Measurements from ENCODE around the gene ICAM2.

DNA sequence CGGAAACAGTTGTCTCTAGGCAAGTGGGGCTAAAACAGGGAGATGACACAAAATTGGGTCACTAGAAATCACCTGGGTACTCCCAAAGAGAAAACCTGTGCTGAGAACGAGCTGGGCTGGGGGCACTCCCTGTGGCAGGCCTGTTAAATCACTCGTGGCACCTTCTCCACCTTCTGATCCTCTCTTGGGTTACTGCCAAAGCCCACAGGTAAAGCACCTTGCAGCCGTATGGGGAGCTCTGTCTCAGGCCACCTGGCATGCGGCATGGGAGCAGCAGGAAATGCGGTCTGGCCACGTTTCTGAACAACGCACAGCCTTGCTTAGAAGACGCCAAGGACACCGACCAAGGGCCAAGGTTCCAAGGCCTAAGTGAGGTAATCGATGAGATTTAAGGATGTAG lies 21.5 kb upstream of the ICAM2 start:
- TF ChIP-seq ESRRG (CRISPR knock-in tag; IDR thresholded peaks at IDR 0.05) (no peak), OSR1 (CRISPR knock-in tag; IDR thresholded peaks at IDR 0.05) (no peak), TOX (CRISPR knock-in tag; IDR thresholded peaks at IDR 0.05; ENCODE audit: borderline replicate concordance) (no peak), ZNF70 (CRISPR knock-in tag; IDR thresholded peaks at IDR 0.05) (no peak), ZNF8 (CRISPR knock-in tag; IDR thresholded peaks at IDR 0.05) (no peak), RARB (CRISPR knock-in tag; IDR thresholded peaks at IDR 0.05) (no peak), ARNTL (CRISPR knock-in tag; IDR thresholded peaks at IDR 0.05; ENCODE audit: borderline replicate concordance, low read depth) (no peak), PPARA (CRISPR knock-in tag; IDR thresholded peaks at IDR 0.05; ENCODE audit: borderline replicate concordance) (no peak), TCF4 (CRISPR knock-in tag; IDR thresholded peaks at IDR 0.05; ENCODE audit: borderline replicate concordance) (no peak), ZFP3 (CRISPR knock-in tag; IDR thresholded peaks at IDR 0.05) (no peak)
- TF ChIP-seq, protein P1, sequence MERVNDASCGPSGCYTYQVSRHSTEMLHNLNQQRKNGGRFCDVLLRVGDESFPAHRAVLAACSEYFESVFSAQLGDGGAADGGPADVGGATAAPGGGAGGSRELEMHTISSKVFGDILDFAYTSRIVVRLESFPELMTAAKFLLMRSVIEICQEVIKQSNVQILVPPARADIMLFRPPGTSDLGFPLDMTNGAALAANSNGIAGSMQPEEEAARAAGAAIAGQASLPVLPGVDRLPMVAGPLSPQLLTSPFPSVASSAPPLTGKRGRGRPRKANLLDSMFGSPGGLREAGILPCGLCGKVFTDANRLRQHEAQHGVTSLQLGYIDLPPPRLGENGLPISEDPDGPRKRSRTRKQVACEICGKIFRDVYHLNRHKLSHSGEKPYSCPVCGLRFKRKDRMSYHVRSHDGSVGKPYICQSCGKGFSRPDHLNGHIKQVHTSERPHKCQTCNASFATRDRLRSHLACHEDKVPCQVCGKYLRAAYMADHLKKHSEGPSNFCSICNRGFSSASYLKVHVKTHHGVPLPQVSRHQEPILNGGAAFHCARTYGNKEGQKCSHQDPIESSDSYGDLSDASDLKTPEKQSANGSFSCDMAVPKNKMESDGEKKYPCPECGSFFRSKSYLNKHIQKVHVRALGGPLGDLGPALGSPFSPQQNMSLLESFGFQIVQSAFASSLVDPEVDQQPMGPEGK (CRISPR knock-in tag; IDR thresholded peaks at IDR 0.05; ENCODE audit: borderline replicate concordance) = no peak
- TF ChIP-seq, protein P2, sequence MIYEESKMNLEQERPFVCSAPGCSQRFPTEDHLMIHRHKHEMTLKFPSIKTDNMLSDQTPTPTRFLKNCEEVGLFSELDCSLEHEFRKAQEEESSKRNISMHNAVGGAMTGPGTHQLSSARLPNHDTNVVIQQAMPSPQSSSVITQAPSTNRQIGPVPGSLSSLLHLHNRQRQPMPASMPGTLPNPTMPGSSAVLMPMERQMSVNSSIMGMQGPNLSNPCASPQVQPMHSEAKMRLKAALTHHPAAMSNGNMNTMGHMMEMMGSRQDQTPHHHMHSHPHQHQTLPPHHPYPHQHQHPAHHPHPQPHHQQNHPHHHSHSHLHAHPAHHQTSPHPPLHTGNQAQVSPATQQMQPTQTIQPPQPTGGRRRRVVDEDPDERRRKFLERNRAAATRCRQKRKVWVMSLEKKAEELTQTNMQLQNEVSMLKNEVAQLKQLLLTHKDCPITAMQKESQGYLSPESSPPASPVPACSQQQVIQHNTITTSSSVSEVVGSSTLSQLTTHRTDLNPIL (CRISPR knock-in tag; IDR thresholded peaks at IDR 0.05; ENCODE audit: low read depth) = no peak
- TF ChIP-seq, protein P3, sequence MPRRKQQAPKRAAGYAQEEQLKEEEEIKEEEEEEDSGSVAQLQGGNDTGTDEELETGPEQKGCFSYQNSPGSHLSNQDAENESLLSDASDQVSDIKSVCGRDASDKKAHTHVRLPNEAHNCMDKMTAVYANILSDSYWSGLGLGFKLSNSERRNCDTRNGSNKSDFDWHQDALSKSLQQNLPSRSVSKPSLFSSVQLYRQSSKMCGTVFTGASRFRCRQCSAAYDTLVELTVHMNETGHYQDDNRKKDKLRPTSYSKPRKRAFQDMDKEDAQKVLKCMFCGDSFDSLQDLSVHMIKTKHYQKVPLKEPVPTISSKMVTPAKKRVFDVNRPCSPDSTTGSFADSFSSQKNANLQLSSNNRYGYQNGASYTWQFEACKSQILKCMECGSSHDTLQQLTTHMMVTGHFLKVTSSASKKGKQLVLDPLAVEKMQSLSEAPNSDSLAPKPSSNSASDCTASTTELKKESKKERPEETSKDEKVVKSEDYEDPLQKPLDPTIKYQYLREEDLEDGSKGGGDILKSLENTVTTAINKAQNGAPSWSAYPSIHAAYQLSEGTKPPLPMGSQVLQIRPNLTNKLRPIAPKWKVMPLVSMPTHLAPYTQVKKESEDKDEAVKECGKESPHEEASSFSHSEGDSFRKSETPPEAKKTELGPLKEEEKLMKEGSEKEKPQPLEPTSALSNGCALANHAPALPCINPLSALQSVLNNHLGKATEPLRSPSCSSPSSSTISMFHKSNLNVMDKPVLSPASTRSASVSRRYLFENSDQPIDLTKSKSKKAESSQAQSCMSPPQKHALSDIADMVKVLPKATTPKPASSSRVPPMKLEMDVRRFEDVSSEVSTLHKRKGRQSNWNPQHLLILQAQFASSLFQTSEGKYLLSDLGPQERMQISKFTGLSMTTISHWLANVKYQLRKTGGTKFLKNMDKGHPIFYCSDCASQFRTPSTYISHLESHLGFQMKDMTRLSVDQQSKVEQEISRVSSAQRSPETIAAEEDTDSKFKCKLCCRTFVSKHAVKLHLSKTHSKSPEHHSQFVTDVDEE (CRISPR knock-in tag; IDR thresholded peaks at IDR 0.05) = no peak

All from SK-N-SH treated with all-trans-retinoic acid at 6 μM for 48 hours (cell line).